Stimulated activated naive CD8-positive, alpha-beta T cell treated with anti-CD3 and anti-CD28 coated beads, Interleukin-15, amount 100 ng/mL, for 72 hours (primary cell): ENCODE measurements around the gene HS6ST2.

Experiments used
- ATAC-seq: fragments of 150-1000 bp; cut with Tn5 transposase; 2 replicates; pipeline ENCODE4 v1.10.0; 2021; ENCODE audit warnings: mild to moderate bottlenecking, moderate library complexity
- DNase-seq, 2 donors: peaks; one replicate each; pipeline ENCODE4 v3.0.0; 2021 to 2022
- H3K27ac Mint-ChIP-seq, 2 donors: one replicate each; pipeline ENCODE4 v1.8.0; 2022; ENCODE audit warnings: mild to moderate bottlenecking in 2 of 2, mixed read lengths in 2 of 2, moderate library complexity in 2 of 2
- H3K27me3 Mint-ChIP-seq: one replicate; pipeline ENCODE4 v1.8.0; 2022; ENCODE audit warnings: mixed read lengths
- H3K4me1 Mint-ChIP-seq: one replicate; pipeline ENCODE4 v1.8.0; 2022; ENCODE audit warnings: mild to moderate bottlenecking, mixed read lengths
- H3K4me3 Mint-ChIP-seq, 2 donors: one replicate each; pipeline ENCODE4 v1.8.0; 2022; ENCODE audit warnings: mild to moderate bottlenecking in 2 of 2, mixed read lengths in 2 of 2, moderate library complexity in 1 of 2
- H3K9me3 Mint-ChIP-seq, 2 donors: one replicate each; pipeline ENCODE4 v1.8.0; 2022; ENCODE audit warnings: mixed read lengths in 2 of 2

The HS6ST2 gene

DNA sequence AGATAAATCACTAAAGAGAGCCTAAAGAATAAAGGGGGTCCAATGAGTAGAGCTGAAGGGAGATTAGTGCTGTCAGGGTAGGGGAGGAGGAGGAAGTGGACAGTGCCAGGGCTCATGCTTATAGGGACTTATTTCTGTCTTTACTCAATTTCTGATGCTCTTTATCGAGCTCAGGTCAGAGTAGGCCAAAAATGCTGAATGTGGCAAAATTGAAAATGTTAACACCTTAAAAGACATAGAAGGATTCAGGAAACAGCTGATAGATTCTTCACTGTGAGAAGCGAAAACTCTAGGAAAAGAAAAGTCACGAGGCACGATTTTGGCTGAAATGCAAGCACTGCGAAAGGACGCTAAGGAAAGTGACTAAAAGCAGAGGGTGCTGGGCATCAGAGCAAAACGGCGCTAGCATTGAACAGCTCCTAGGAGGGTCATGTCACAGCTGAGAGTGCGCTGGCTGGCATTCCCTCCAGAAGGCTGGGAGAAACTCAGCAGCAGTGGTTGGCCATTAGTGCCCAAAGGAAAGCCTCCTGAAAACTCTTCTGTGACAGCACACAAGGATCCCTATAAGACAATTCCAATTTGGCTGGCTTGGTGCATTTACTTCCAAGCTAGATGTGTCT lies 150.9 kb downstream of the HS6ST2 start:
- H3K4me3 Mint-ChIP-seq: no peak overlapping the region
- DNase-seq: no peak
- no peaks in the 10 kb centered on the region for H3K4me1 Mint-ChIP-seq
- H3K27me3 Mint-ChIP-seq: no peaks in the 10 kb centered on the region
- no peak for ATAC-seq
- H3K27ac Mint-ChIP-seq: no peak overlapping the region
- no peaks in the 10 kb centered on the region for H3K9me3 Mint-ChIP-seq

DNA sequence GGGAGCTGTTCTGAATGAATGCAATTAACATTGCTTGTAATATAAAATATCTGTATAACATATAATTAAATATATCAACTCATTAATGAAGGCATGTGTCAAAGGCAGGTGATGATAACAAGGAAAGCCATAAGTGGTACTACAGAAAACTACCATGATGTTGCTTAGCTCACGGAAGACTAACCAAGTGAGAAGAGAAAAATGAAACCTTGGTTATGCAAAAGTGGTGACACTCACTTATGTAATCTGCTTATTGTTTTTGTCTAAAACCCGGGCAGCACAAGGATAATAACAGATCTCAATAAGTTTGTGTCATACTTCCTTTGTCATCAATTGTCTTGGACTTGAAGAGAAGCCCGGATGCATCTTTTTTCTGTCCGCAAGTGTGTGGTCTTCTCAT lies 156.4 kb downstream of the HS6ST2 start:
- Mint-ChIP-seq H3K4me3 (no peak overlapping the region), H3K27me3 (peaks cover 7% of the 10 kb centered on the region), H3K9me3 (no peaks in the 10 kb centered on the region), H3K27ac (no peak overlapping the region), H3K4me1 (no peaks in the 10 kb centered on the region)
- ATAC-seq: no peak
- DNase-seq: no peak

DNA sequence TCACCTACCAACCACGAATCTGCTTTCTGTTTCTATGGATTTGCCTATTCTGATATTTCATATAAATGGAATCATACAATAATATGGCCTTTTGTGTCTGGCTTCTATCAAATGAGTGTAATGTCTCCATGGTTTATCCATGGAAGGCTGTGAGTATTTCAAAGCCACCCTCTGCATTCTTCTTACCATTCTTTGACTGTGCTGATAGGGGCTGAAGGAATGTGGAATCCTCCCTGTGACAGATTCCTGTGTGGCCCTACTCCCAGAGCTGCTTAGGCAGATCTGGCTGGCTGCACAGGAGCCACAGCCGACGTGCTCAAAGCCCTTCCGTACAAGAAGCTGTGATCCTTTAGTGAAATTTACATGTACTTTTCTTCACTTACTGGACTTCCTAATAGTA lies 163.2 kb downstream of the HS6ST2 start:
- Mint-ChIP-seq H3K27me3 (peaks cover 7% of the 10 kb centered on the region), H3K27ac (no peak overlapping the region), H3K9me3 (no peaks in the 10 kb centered on the region), H3K4me3 (no peak overlapping the region), H3K4me1 (no peaks in the 10 kb centered on the region)
- ATAC-seq: no peak
- no peak for DNase-seq

DNA sequence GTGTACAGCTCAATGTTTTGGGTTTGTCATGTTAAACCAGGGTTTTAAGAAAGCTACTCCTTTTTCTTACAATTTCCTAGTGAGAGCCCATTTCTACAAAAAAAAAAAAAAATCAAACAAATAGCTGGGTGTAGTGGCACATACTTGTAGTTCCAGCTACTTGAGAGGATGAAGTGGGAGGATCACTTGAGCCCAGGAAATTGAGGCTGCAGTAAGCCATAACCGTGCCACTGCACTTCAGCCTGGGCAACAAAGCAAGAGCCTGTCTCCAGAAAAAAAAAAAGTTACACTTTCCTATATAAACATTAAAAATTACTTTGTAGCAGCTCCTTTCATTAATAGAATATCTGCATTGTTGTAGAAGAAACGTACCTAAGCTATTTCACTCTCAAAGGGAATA lies 166.7 kb downstream of the HS6ST2 start:
- Mint-ChIP-seq H3K27ac (no peak overlapping the region), H3K9me3 (no peaks in the 10 kb centered on the region), H3K4me1 (no peaks in the 10 kb centered on the region), H3K27me3 (no peaks in the 10 kb centered on the region), H3K4me3 (no peak overlapping the region)
- DNase-seq (no peak), ATAC-seq (no peak)

DNA sequence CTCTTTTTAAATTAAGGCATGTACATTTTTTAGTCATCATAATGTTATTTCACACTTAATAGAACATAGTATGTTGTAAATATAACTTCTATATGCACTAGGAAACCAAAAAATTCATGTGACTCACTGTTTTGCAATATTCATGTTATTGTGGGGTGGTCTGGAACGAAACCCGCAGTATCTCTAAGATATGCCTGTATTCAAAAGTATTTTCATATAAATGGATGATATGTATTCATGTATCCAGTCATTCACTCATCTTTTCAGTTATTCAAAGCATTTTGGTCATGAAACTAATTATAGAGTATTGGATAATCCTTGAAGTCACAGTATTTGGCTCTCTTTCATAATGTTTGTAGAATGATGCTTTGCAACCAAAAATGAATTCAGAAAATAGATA lies 168.1 kb downstream of the HS6ST2 start:
- no peaks in the 10 kb centered on the region for H3K9me3 Mint-ChIP-seq
- ATAC-seq: no peak
- no peak overlapping the region for H3K27ac Mint-ChIP-seq
- no peak overlapping the region for H3K4me3 Mint-ChIP-seq
- no peak for DNase-seq
- H3K4me1 Mint-ChIP-seq: no peaks in the 10 kb centered on the region
- no peaks in the 10 kb centered on the region for H3K27me3 Mint-ChIP-seq

DNA sequence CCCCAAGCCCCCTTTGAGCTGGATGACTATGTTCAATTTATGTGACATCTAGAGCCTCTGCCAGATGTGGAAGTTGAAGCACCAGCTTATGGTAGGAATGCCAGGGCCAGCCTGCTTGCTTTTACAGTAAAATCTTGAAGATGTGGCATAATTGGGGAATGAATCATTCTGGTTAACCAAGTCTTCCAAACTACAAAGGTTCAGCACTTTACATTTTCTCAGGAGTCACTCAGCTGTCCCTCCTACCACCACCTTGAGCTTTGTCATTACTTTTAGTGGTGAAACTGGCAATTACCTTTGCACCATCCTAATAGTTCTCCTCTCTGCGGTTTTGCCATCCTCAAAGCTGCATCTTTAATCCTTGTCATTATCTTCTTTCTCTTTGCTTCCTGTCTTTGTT lies 172.2 kb downstream of the HS6ST2 start:
- Mint-ChIP-seq H3K9me3 (no peaks in the 10 kb centered on the region), H3K4me3 (no peak overlapping the region), H3K27ac (no peak overlapping the region), H3K4me1 (no peaks in the 10 kb centered on the region), H3K27me3 (no peaks in the 10 kb centered on the region)
- ATAC-seq: no peak
- DNase-seq: no peak

DNA sequence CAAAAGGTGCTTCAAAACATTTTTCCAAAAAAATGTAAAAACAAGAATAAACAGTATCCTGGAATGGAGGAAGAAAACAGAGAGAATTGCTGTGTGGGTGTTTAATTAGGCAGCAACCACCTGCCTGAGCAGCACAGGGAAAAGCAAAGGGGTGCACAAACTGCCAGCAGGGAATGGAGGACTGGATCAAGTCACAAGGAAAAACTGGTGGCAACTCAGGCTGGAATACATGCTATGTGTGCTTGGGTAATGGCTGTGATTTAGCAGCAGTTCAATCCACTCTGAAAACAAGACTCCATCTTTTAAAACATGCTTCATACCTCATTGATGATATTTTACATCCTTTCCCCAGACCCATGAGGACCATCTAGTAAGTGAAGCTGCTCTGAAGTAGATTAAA lies 179.5 kb downstream of the HS6ST2 start:
- no peak overlapping the region for H3K4me3 Mint-ChIP-seq
- no peaks in the 10 kb centered on the region for H3K4me1 Mint-ChIP-seq
- H3K27ac Mint-ChIP-seq: no peak overlapping the region
- no peak for ATAC-seq
- no peak for DNase-seq
- no peaks in the 10 kb centered on the region for H3K9me3 Mint-ChIP-seq
- no peaks in the 10 kb centered on the region for H3K27me3 Mint-ChIP-seq

DNA sequence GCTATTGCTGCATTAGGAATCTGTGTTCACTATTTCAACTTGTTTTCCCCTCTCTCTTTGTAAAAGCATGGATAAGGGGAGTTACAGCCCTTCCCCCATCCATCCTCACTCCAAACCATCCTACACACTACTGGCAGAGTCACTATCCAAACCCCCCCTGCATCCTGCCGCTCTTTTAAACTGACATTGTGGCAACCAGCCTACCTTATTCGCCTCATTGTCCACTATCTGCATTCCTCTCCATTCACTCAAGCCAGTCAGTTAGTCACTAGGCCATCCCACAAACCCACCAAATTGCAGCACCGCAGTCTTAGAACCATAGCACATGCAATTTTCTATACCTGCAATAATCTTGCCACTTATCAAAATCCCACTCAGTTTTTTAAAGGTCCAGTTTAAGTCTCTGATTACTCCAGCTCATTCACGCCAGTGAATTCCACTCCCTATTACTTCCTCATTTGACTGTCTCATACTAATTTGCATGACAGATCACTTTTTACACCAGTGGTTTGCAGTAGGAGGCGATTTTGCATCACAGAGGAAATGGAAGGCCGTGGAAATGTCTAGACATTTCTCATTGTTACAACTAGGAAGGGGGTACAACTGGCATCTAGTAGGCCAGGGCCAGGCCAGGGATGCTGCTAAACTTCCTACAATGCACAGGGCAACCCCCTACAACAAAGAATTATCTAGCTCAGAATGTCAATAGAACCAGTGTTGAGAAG lies 181.8 kb downstream of the HS6ST2 start:
- no peaks in the 10 kb centered on the region for H3K4me1 Mint-ChIP-seq
- DNase-seq (no peak), ATAC-seq (no peak)
- H3K9me3 Mint-ChIP-seq: no peaks in the 10 kb centered on the region
- H3K4me3 Mint-ChIP-seq: no peak overlapping the region
- no peak overlapping the region for H3K27ac Mint-ChIP-seq
- no peaks in the 10 kb centered on the region for H3K27me3 Mint-ChIP-seq

DNA sequence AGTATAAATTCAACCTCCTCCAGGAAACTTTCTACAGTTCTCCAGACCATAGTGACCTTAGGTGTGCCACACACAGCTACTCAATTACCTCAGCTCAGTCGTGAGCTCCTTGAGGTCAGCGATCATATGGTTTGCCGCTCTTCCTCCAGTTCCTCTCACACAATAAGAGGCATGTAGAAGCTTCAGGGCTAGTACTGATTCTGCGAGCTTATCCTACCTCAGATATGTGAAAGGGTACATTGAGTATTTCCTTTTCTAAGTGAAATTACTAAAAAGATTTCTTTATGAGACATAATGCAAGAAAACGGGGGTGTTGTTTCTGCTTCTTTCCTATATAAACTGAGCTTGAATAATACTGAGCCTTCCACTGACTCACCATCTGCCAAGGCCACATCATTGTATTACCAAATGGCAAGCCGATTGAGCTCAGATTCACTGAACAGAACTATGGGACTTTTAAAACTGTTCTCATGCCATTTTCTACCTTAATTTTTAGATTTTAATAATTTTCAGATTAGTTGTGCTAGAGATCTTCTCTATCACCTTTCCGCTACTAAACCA lies 183.1 kb downstream of the HS6ST2 start:
- no peak overlapping the region for H3K4me3 Mint-ChIP-seq
- ATAC-seq (peak; percentile 82), DNase-seq (no peak)
- H3K27ac Mint-ChIP-seq: no peak overlapping the region
- no peaks in the 10 kb centered on the region for H3K4me1 Mint-ChIP-seq
- H3K27me3 Mint-ChIP-seq: no peaks in the 10 kb centered on the region
- no peaks in the 10 kb centered on the region for H3K9me3 Mint-ChIP-seq

DNA sequence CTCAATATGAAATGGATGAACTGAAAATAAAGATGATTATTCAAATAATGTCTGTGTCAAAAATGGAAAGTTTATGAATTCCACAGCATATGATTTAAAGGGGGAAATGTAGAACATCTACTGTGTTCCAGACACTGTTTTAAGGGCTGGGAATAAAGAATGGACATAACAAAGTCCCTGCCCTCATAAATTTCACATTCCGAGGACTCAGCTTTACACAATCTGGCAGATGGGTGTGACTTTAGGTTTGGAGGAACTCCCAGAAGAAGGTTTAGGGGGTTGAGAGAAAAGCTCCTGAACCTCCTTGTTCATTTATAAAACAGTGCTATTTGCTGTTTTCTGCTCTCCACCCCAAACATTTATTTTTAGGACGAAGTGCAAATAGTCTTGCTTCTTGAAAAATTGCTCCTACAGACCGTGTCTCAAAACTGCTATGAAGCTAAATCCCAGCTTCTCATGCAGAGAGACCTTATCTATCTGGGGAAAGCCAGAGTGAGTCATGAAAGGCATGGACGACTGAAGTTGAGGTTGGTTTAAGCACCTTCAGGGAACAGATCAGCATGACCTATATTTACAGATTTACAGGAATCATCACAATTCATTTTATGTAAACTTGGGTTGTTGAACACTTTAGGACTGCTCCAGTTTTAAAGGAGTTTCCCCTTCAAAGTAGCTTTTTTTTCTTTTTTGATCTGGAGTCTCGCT lies 184.3 kb downstream of the HS6ST2 start:
- Mint-ChIP-seq H3K27ac (no peak overlapping the region), H3K4me3 (no peak overlapping the region), H3K4me1 (no peaks in the 10 kb centered on the region), H3K9me3 (no peaks in the 10 kb centered on the region), H3K27me3 (no peaks in the 10 kb centered on the region)
- DNase-seq: no peak
- no peak for ATAC-seq

DNA sequence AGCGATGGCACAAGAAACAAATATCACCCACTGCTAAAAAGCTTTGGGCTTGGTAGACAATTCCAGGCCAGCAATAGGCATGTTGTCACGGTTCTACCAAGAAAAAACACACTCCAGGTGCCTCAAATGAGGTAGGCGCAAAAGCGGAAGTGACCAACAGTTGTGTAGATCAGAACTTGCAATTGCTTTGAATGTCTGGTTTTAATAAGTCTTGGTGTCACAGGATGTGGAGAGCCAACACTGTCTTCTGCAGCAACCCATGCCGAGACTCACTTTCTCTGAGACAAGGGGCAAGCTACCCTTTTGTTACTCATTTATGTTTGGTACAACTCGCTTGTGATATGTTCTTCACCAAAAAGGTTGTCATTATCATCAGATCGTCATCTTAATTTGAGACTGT lies 188.8 kb downstream of the HS6ST2 start:
- Mint-ChIP-seq H3K27ac (no peak overlapping the region), H3K9me3 (no peaks in the 10 kb centered on the region), H3K4me1 (no peaks in the 10 kb centered on the region), H3K4me3 (no peak overlapping the region), H3K27me3 (no peaks in the 10 kb centered on the region)
- DNase-seq (no peak), ATAC-seq (no peak)

DNA sequence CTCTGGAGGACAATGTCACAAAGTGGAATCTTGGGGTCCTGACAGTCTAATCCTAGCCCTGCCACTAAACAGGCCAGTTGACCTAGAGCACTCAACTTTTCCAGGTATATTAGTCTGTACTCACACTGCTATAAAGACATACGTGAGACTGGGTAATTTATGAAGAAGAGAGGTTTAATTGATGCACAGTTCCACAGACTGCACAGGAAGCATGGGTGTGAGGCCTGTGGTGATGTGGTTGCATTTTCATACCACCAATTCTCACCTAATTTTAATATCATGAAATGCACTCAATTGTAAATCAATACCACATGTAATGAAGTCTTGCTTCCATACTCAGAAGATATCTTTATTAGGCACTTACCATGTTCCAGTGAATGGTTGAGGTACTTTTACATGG lies 192.0 kb downstream of the HS6ST2 start:
- Mint-ChIP-seq H3K4me3 (no peak overlapping the region), H3K27me3 (no peaks in the 10 kb centered on the region), H3K4me1 (no peaks in the 10 kb centered on the region), H3K27ac (no peak overlapping the region), H3K9me3 (no peaks in the 10 kb centered on the region)
- ATAC-seq (no peak), DNase-seq (no peak)

DNA sequence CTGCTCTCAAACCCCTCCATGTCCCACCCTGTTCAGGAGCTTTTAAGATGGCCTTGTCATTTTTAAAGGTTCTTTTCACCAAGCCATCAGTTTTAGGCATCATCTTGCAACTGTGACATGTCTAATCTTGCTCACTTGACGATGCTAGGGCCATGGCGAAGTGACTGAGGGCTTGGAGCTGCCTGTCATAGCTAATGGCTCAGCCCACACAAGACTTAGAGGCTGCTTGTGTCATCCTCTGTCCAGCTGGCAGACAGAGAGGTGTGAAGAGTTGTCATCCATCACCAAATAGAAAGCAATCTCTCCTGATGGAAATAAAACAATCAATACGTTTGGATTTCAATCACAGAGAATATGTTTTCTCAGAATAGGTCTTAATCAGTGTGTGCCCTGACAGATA lies 194.9 kb downstream of the HS6ST2 start:
- Mint-ChIP-seq H3K4me3 (no peak overlapping the region), H3K4me1 (no peaks in the 10 kb centered on the region), H3K9me3 (no peaks in the 10 kb centered on the region), H3K27me3 (no peaks in the 10 kb centered on the region), H3K27ac (no peak overlapping the region)
- ATAC-seq (no peak), DNase-seq (no peak)

DNA sequence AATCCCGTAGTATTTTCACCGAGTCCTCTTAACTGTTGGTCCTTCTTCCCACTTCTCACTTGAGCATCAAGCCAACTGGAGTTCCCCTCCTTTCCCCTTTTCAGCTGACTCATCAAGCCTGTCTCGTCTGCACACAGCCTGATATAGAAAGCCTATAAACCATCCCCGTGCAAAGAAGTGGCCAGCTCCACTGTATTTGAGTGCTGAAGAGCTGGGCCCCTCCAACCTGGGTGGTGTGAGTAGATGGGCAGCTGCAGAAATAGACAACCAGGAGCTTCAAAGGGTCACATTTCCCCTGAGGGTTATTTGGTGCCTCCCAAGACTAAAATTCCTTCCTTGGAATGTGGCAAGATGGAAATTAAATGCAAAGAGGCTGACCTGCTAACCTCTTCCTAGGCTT lies 199.7 kb downstream of the HS6ST2 start:
- Mint-ChIP-seq H3K4me3 (no peak overlapping the region), H3K27me3 (no peaks in the 10 kb centered on the region), H3K4me1 (no peaks in the 10 kb centered on the region), H3K27ac (no peak overlapping the region), H3K9me3 (no peaks in the 10 kb centered on the region)
- DNase-seq (no peak), ATAC-seq (no peak)

DNA sequence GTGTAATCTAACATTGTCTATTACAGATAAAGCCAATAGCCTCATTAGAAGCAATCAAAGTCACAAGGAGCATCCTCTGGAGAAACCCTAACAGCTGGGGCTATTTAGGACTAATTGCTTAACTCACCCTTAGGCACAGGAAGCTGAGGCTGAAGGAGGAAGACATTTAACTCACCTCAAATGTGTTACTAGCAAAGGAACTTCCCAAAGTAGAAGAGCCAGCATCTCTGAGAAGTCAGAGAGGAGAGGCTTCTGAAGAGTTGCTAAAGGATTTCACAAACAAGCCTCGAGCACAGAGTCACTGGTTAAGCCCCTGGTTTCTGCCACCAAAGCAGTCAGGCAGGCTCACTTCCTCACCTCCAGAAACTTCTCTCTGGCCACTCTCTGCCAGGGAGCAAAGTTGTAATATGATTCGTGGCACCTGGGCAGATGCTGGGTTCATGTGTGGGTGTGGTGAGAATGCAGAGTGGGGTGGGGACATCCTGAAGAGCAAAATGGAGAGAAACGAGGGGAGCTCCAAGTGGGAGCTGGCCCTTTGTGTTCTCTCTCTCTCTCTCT lies 201.3 kb downstream of the HS6ST2 start:
- Mint-ChIP-seq H3K4me1 (no peaks in the 10 kb centered on the region), H3K27ac (no peak overlapping the region), H3K27me3 (no peaks in the 10 kb centered on the region), H3K9me3 (no peaks in the 10 kb centered on the region), H3K4me3 (no peak overlapping the region)
- DNase-seq (no peak), ATAC-seq (no peak)

DNA sequence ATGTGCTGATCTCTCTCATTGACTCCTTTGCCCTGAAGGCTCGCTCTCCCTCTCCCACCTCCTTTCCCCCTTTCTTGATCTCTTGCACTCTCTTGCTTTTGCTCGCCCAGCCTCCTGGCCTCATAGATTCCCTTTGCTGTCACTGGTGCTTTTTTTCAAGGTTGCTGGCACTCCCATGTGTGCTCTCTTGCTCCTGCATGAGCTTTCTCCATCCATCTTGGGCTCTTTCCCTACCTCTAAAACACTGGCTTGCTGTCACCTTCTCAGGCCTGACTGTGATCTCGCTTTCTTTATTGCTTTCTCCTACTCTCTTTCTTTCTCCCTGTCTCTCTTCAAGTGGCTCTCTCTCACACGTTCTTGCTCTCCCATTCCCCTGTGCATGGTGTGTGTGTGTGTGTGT lies 202.0 kb downstream of the HS6ST2 start:
- peaks cover under 1% of the 10 kb centered on the region for H3K4me1 Mint-ChIP-seq

More for the DNA sequence above, 202.0 kb downstream of the HS6ST2 start:
- Mint-ChIP-seq H3K27ac (no peak overlapping the region), H3K27me3 (no peaks in the 10 kb centered on the region), H3K4me3 (no peak overlapping the region), H3K9me3 (no peaks in the 10 kb centered on the region)
- DNase-seq (no peak), ATAC-seq (no peak)
